GM19239 (cell line): ENCODE measurements around the gene ZBTB45.
A peak's percentile ranks its signal among the peaks of the same experiment; 100 is the strongest.

Source experiments
- DNase-seq: peaks from one replicate; pipeline ENCODE4 v3.0.0; 2011; ENCODE audit warnings: low spot score; ENCODE audit not compliant: insufficient read length
- FAIRE-seq: peaks from 2 replicates; lab custom pipeline; 2011; peaks lifted over from hg19 to GRCh38; lab: Jason Lieb, UNC

Gene ZBTB45

DNA sequence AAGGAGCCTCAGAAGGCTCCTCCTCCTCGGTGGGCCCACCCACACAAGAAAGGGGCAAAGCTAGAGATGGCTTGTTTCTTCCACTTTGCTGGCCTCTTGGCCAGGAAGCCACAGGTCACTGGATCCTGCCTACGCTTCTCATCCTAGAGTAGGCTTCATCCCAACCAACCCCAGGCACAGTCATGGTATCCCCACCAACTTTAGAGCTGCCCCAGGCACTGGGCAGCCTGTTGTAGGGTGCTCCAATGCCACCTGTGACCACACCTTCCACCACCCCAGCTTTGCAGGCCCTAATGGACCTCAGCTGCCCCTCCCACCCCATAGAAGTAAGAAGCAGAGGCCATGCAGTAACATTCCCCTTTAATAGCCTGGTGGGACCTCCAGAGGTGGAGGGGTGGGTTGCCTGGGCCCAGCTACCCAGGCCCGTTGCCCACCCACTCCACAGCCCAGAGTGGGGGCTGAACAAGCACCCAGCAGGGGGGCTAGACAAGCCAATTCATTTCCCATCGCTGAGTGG is 35.8 kb upstream of the ZBTB45 start:
- FAIRE-seq (no peak), DNase-seq (no peak)

DNA sequence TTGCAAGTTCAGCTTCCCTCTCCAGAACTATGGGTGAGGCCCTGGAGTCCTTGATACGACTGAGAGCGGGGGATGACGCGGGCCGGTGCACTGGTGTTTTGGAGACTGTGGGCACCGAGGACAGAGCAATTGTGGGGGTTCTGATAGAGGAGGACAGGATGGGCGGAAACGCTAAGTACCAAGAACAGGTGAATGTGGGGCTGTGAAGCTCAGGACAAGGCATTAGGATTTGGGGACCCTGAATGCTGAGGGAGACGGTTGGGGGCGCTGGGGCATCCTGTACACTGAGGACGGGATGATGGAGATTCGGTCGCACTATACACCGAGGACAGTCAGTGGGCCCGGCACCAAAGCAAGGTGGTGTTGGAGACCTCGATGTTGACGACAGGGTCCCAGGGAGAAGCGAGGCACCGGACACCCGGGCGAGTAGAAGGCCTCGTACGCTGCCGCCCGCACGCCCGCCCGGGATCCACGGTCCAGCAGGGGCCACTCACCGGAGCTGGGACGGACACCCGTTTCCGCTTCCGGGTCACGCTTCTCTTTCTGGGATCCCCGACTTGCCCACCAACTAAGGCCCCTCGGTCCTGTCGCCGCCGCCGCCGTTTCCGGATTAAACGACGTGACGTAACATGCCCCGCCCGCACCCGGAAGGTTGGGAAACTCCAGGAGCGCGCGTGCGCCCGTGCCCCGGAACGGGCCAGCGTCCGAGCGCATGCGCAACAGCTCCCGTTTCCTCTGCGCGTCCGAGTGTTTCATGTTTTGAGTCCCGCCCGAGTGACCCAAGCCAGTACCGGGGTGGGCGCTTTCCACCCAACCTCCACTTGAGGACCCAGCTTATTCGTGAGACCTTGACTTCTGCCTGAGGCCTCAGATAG is 35.1 kb upstream of the ZBTB45 start, which contains the start of gene CHMP2A:
CHMP2A (minus strand) TSS at position 612 of the 875 bp plus-strand sequence. CDS start 893 bp downstream, outside the sequence.
- FAIRE-seq (peak; percentile 97), DNase-seq (peak; percentile 87)

DNA sequence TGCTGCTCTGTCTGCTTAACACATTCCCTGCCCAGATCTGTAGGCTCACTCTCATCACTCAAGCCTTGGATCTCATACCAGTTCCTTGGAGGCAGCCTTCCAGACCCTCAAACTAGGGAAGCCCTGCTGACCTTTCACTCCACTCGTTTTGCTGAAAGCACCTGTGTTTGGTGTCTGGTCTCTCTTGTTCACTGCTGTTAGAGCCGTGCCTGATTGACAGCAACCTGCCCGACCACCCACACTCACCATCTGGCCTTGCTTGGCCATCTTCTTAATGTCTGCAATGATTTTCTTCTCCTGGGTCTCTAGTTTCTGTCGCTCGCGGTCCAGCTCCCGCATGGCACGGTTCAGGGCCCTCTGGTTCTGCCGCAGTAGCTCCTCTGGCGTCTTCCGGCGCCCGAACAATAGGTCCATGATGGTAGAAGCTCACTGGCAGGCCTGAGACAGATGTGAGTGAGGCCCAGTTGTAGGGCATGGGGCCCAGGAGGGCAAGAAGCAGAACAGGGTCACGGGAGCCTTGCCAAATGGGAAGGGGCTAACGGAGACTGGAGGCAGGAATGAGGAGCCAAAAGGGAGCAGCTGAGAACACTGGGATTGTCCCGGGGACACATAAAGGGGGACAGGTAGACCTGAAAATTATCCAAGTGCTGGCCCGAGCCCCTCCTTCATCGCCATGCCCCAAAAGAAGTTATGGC is 34.3 kb upstream of the ZBTB45 start:
- peak; percentile 14 for FAIRE-seq

DNA sequence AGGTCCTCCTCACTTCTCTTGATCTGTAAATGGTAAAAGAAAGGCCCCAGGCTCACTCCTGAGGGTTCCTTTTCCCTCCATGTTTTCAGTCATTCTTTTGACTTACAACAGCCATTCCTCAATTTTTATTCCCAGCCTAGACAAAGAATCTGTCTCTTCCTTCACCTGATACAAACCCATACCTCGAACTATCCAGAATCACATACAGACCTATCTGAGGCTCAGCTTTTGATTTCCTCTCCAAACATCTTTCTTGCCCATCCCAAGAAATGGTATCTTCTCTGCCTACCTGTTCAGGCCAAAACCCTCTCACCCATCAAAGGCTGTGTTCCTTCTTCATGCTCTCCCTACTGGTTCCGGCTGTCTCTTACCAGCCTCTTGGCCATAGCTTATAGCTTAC is 33.0 kb upstream of the ZBTB45 start:
- FAIRE-seq (no peak), DNase-seq (no peak)

More for the DNA sequence above, 34.3 kb upstream of the ZBTB45 start:
- no peak for DNase-seq

DNA sequence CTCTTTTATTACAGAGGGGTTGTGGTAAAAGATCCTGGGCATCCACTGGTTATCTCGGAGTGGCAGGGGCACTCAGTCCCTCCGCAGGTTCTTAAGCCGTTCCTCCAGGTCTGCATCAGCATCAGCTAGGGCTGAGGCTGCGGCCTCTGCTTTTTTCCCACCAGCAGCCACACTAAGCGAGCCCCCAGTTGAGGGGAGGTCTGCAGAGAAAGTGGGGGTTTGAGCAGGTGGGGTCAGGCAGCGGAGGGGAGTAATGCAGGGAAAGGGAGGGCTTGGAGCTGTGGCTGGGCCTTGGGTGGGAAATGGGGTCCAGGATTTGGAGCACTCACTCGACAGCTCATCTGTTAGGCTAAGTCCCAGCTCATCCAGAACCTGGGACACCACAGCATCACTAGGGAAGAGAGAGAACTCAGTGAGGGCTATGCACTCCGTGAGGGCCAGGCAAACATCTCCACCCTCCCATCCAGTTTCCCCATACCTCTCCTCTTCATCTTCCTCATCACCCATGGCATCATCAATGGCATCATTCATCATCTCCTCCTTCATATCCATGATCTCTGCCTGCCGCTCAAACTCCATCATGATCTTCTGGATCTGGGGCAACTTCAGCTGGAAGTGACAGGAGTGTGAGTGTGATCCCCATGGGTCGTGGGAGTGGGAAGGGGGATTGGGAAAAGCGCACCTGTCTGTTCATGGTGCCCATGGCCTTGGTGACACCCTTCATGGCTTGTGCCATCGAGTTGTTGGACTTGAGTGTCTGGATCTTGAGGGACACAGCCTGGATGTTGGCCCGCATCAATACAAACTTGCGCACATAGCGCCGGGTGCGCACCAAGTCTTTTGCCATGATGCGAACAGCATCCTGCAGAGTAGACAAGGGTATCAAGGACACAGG is 32.2 kb upstream of the ZBTB45 start:
- FAIRE-seq (no peak), DNase-seq (no peak)

DNA sequence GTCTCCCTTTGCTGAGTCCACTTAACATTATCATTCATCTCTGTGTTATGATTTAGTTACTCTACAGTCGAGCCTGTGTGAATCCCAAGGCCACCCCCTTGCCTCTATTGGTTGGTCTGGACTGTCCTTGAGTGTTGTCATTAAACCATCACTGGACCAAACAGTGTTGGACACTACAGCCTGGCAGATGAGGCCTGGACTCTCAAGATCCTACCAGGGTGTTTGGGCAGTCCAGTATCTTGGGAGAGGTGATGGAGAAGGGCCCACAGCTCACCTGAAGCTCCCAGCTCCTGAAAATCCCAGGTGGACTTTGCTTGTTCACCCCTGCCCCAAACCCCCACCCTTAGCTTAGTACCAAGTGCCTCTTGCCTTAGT is 31.5 kb upstream of the ZBTB45 start:
- DNase-seq (no peak), FAIRE-seq (no peak)

DNA sequence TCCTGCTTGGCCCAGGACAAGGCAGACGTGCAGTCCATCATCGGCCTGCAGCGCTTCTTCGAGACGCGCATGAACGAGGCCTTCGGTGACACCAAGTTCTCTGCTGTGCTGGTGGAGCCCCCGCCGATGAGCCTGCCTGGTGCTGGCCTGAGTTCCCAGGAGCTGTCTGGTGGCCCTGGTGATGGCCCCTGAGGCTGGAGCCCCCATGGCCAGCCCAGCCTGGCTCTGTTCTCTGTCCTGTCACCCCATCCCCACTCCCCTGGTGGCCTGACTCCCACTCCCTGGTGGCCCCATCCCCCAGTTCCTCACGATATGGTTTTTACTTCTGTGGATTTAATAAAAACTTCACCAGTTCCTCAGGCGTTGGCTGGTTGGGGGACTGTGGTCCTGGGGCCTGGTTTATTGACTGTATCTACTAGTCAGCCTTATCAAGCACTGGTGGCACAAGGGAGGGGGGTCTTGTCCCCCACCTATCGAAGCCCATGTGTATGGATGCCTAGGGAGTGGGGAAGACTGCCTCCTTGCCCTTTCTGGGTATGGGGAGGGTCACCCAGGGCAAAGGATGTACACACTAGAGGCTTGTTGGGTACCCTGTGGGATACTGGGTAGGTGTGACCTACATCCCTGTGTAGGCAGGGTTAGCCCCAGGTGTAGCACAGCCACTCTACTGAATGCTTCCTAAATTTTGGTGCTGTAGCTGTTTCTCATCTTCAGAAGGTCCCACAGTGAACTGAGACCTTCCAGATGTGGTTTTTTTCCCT is 30.9 kb upstream of the ZBTB45 start:
- no peak for FAIRE-seq
- no peak for DNase-seq

DNA sequence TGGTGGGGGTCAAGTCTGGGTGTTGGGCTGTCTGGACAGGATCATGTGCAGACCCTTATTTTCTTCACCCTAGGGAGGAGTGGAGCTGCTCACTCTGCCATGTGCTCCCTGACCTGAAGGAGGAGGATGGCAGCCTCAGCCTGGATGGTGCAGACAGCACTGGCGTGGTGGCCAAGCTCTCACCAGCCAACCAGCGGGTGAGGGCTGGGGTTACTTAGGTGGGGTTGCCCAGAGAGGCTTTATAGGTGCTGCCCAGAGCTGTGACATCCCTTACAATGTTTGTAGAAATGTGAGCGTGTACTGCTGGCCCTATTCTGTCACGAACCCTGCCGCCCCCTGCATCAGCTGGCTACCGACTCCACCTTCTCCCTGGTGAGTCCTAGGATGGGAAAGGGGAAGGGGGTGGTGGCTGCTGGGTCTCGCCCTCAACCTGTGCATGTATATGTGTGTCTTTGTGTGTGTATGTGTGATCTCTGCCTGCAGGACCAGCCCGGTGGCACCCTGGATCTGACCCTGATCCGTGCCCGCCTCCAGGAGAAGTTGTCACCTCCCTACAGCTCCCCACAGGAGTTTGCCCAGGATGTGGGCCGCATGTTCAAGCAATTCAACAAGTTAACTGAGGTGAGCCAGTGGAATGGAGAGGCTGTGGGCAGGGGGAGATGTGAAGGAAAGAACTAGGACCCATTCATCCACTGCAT is 30.2 kb upstream of the ZBTB45 start:
- no peak for DNase-seq
- no peak for FAIRE-seq

DNA sequence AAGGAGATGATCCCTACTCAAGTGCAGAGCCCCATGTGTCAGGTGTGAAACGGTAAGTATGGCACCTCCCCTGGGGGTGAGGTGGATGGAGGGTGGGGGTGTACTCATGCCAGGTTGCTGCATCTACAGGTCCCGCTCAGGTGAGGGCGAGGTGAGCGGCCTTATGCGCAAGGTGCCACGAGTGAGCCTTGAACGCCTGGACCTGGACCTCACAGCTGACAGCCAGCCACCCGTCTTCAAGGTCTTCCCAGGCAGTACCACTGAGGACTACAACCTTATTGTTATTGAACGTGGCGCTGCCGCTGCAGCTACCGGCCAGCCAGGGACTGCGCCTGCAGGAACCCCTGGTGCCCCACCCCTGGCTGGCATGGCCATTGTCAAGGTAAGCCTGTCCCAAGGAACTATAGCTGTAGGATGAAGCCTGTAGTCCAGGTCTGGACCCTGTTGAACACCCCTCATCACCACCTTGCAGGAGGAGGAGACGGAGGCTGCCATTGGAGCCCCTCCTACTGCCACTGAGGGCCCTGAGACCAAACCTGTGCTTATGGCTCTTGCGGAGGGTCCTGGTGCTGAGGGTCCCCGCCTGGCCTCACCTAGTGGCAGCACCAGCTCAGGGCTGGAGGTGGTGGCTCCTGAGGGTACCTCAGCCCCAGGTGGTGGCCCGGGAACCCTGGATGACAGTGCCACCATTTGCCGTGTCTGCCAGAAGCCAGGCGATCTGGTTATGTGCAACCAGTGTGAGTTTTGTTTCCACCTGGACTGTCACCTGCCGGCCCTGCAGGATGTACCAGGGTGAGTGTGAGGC is 29.5 kb upstream of the ZBTB45 start:
- FAIRE-seq = no peak

DNA sequence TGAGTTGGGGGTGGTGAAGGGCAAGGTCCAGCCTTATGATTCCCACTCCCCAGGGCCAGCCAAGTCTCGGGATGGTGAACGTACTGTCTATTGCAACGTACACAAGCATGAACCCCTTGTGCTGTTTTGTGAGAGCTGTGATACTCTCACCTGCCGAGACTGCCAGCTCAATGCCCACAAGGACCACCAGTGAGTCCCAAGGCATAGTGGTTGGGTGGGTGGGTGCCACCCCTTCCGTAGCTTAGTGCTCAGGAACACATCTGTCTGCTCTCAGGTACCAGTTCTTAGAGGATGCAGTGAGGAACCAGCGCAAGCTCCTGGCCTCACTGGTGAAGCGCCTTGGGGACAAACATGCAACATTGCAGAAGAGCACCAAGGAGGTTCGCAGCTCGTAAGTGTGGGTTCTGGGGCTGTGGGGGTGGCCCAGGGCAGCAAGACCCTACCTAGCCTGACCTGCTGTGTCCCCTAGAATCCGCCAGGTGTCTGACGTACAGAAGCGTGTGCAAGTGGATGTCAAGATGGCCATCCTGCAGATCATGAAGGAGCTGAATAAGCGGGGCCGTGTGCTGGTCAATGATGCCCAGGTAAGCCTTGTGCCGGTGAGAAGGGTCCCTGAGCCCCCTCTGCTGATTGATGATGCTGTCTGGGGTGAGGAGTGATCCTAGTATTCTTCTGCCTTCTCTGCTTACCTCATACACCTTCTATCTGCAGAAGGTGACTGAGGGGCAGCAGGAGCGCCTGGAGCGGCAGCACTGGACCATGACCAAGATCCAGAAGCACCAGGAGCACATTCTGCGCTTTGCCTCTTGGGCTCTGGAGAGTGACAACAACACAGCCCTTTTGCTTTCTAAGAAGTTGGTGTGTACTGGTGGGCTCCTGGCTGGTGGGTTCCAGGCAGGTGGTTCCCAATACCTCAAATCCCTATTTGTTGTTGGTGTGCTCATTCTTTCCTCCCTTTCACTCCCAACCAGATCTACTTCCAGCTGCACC is 28.0 kb upstream of the ZBTB45 start:
- no peak for FAIRE-seq
- no peak for DNase-seq

More for the DNA sequence above, 29.5 kb upstream of the ZBTB45 start:
- DNase-seq = no peak

DNA sequence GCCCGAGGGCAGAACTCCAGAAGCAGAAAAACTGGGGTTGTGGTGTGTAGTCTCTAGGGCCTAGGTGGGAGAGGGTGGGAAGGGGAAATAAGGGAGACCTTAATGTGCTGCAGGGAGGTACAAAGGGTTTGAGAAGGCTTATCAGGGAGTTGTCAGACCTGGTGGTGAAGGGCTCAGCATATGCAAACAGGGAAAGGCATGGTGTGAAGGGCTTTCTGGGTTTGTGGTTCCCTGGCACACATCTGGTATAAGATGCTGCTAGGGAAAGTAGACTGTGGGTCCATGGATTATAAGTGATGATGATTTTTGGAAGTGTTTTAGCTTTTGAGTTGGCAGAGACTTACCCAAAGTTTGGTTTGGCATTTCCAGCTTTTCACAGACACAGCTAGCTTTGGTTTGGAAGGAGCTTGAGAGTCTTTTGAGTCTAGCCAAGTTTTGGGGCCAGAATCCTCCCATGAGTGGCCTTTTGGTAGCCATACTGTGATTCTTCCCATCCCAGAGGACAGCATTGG is 26.5 kb upstream of the ZBTB45 start:
- DNase-seq = no peak
- FAIRE-seq = no peak

DNA sequence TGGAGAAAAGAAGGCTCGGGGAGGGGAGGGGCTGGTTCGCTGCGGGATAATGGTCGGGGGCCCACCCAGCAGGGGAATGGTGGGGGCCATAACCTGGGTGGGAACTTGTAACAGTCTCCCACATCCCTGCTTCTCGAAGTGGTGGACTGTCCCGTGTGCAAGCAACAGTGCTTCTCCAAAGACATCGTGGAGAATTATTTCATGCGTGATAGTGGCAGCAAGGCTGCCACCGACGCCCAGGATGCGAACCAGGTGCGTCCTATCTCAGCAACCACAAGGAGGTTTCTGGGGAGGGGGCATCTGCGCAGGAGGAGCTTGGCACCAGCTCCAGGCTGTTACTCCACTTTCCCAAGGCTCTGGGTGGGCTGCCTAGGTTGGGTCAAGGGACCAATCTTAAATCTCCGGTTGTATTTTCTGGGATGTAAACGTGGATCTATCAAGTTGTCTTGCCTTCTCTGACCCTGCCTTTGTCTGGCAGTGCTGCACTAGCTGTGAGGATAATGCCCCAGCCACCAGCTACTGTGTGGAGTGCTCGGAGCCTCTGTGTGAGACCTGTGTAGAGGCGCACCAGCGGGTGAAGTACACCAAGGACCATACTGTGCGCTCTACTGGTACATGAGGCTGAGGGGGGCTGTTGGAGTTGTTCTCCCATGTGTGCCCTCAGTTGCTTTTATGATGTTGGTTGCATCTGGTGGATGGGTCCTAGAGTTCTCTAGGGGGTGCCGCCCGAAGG is 25.8 kb upstream of the ZBTB45 start:
- FAIRE-seq (no peak), DNase-seq (no peak)

DNA sequence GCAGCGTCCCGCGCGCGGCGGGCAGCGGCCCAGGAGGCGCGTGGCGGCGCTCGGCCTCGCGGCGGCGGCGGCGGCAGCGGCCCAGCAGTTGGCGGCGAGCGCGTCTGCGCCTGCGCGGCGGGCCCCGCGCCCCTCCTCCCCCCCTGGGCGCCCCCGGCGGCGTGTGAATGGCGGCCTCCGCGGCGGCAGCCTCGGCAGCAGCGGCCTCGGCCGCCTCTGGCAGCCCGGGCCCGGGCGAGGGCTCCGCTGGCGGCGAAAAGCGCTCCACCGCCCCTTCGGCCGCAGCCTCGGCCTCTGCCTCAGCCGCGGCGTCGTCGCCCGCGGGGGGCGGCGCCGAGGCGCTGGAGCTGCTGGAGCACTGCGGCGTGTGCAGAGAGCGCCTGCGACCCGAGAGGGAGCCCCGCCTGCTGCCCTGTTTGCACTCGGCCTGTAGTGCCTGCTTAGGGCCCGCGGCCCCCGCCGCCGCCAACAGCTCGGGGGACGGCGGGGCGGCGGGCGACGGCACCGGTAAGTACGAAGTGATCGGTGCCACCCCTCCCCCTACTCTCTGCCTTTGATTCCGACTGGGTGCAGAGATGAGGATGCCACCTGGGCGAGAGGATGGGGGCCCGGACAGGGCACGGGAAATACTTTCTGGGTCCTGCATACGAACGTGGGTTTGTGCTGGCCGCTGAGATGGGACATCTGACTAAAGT is 25.1 kb upstream of the ZBTB45 start:
- no peak for FAIRE-seq
- peak; percentile 88 for DNase-seq

DNA sequence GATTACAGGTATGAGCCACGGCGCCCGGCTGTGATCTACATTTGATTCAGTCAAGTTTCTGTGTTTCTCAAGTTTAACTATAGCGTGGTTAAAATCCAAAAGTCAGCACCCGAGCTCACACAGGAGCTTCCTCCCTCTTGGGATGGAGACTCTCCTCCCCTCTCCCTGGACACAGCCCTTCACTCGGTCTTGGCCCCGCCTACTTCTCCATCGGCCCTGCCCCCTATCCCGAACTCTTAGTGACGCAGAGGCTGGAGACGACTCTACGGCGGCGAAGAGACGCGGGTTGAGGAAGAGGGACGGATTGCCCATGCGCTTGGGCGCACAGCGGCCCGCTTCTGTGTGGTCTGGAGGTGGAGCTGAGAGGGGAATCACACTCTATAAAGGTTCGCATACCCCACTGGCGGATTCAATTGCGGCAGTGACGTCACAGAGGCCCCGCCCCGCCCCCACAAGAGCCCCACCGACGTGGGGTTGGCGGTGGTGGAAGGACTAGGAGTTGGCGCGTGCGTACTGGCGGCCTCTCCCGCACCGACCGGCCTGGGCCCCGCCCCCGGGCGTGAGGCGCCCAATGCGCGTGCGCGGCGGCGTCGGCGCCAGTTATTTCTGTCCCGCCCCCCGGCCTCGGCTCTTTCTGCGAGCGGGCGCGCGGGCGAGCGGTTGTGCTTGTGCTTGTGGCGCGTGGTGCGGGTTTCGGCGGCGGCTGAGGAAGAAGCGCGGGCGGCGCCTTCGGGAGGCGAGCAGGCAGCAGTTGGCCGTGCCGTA is 24.4 kb upstream of the ZBTB45 start, which contains the start of gene TRIM28:
TRIM28 (plus strand) TSS at position 239 of the 765 bp plus-strand sequence. CDS start 694 bp downstream, outside the sequence.
- FAIRE-seq (peak; percentile 95), DNase-seq (peak; percentile 98)
